ENCODE results near the gene MYOCOS.

Gene MYOCOS

GRCh38 chr1:171663854-171664575, 42.0 kb downstream of the MYOCOS start:
- no peak for DNase-seq

- no peak for DNase-seq
Measured at GRCh38 chr1:171664976-171665375, 42.9 kb downstream of the MYOCOS start.

GRCh38 chr1:171666114-171666769, 44.2 kb downstream of the MYOCOS start:
- no peak for DNase-seq

GRCh38 chr1:171668372-171668771, 46.3 kb downstream of the MYOCOS start:
- DNase-seq = no peak

- DNase-seq = no peak
Measured at GRCh38 chr1:171670739-171671138, 48.7 kb downstream of the MYOCOS start.

GRCh38 chr1:171674431-171675405, 52.7 kb downstream of the MYOCOS start:
- DNase-seq = no peak

Measured in stimulated activated CD8-positive, alpha-beta memory T cell treated with anti-CD3 and anti-CD28 coated beads, Interleukin-4, amount 100 ng/mL, for 48 hours (primary cell).